ENCODE measurements around the gene SH2D3A.

Gene SH2D3A

GRCh38 chr19:6708346-6708745 lies 58.9 kb downstream of the SH2D3A start:
- DNase-seq (ENCODE audit: low spot score) = no peak

GRCh38 chr19:6707658-6708018 lies 59.6 kb downstream of the SH2D3A start:
- no peak for DNase-seq (ENCODE audit: low spot score)

GRCh38 chr19:6707011-6707657 lies 60.1 kb downstream of the SH2D3A start:
- no peak for DNase-seq (ENCODE audit: low spot score)

- DNase-seq (ENCODE audit: low spot score) = no peak
These were observed 60.6 kb downstream of the SH2D3A start for GRCh38 chr19:6706633-6706958.

GRCh38 chr19:6705931-6706632 lies 61.2 kb downstream of the SH2D3A start:
- no peak for DNase-seq (ENCODE audit: low spot score)

Data from NAMALWA (cell line).